DMS153 treated with DMSO at 0.1 percent for 48 hours (cell line): ENCODE data around the gene MUC2.

ENCODE experiments used
- DNase-seq: peaks from one replicate; lab custom pipeline; 2025; ENCODE audit not compliant: unreplicated experiment; lab: John Stamatoyannopoulos, UW

MUC2 gene

GRCh38 chr11:1118755-1119603 is 44.3 kb downstream of the MUC2 start:
- no peak for DNase-seq

GRCh38 chr11:1119604-1120146 is 45.0 kb downstream of the MUC2 start:
- no peak for DNase-seq

GRCh38 chr11:1120532-1121330 is 46.1 kb downstream of the MUC2 start:
- DNase-seq = no peak

GRCh38 chr11:1121331-1121812 is 46.7 kb downstream of the MUC2 start:
- DNase-seq = no peak

GRCh38 chr11:1121813-1122663 is 47.4 kb downstream of the MUC2 start:
- DNase-seq = no peak

- no peak for DNase-seq
Observed at GRCh38 chr11:1122664-1123002, 48.0 kb downstream of the MUC2 start.

DNA sequence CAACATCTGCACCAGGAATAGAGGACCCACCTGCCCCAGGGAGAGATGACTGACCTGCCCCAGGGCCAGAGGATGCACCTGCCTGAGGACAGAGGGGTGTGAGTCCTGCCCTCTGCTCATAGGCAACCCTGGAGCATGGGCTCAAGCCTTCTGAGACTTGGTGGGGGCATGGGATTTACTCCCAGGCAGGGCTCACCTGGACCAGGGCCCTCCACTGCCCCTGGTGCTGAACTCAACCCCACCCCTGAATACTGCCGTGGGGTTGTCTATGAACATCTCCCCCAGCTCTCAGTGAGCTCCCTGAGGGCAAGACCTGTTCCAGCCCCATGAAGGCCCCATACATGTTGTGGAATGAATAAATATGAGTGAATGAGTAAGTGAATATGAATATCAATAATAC is 49.3 kb downstream of the MUC2 start:
- no peak for DNase-seq
